Skeletal muscle satellite cell (primary cell): Measurements from ENCODE around the gene CFAP100.

Source experiments
- H3K27me3 ChIP-seq: 2 replicates; pipeline ENCODE4 v1.7.0; 2013; ENCODE audit warnings: low read length; ENCODE audit not compliant: control insufficient read depth, insufficient read depth
- H3K36me3 ChIP-seq: 2 replicates; pipeline ENCODE4 v1.7.0; 2013; ENCODE audit warnings: mild to moderate bottlenecking, control low read depth, low read length; ENCODE audit not compliant: insufficient read depth
- H3K4me1 ChIP-seq: 2 replicates; pipeline ENCODE4 v1.7.0; 2013; ENCODE audit warnings: low read length; ENCODE audit not compliant: control insufficient read depth, insufficient read depth
- H3K4me2 ChIP-seq: 2 replicates; pipeline ENCODE4 v1.7.0; 2013; ENCODE audit warnings: mild to moderate bottlenecking, low read length
- H3K4me3 ChIP-seq: 2 replicates; pipeline ENCODE4 v1.7.0; 2013; ENCODE audit warnings: low read length
- H3K9ac ChIP-seq: 2 replicates; pipeline ENCODE4 v1.7.0; 2013; ENCODE audit warnings: mild to moderate bottlenecking, low read depth, low read length, moderate library complexity
- H3K9me3 ChIP-seq: replicated peaks from 2 replicates; pipeline ENCODE4 v1.7.0; 2013; ENCODE audit warnings: mild to moderate bottlenecking, control low read depth, low read length

CFAP100 gene

GRCh38 chr3:126484148-126484547 lies 89.4 kb downstream of the CFAP100 start:
- Histone ChIP-seq H3K4me2 (no peak overlapping the region), H3K4me1 (peaks cover 13% of the 10 kb centered on the region), H3K36me3 (no peaks in the 10 kb centered on the region), H3K9ac (no peak overlapping the region), H3K27me3 (peaks cover 8% of the 10 kb centered on the region), H3K4me3 (no peak overlapping the region), H3K9me3 (no peaks in the 10 kb centered on the region)

GRCh38 chr3:126484662-126485061 lies 90.0 kb downstream of the CFAP100 start:
- Histone ChIP-seq H3K4me3 (no peak overlapping the region), H3K4me1 (peaks cover 13% of the 10 kb centered on the region), H3K9ac (no peak overlapping the region), H3K4me2 (no peak overlapping the region), H3K9me3 (no peaks in the 10 kb centered on the region), H3K36me3 (no peaks in the 10 kb centered on the region), H3K27me3 (peaks cover 13% of the 10 kb centered on the region)

GRCh38 chr3:126485176-126485897 lies 90.6 kb downstream of the CFAP100 start:
- Histone ChIP-seq H3K9ac (no peak overlapping the region), H3K9me3 (no peaks in the 10 kb centered on the region), H3K36me3 (no peaks in the 10 kb centered on the region), H3K27me3 (peaks cover 18% of the 10 kb centered on the region), H3K4me1 (peaks cover 13% of the 10 kb centered on the region), H3K4me2 (no peak overlapping the region), H3K4me3 (no peak overlapping the region)

- Histone ChIP-seq H3K9me3 (no peaks in the 10 kb centered on the region), H3K27me3 (peaks cover 25% of the 10 kb centered on the region), H3K9ac (no peak overlapping the region), H3K4me2 (no peak overlapping the region), H3K4me3 (no peak overlapping the region), H3K4me1 (peaks cover 13% of the 10 kb centered on the region), H3K36me3 (no peaks in the 10 kb centered on the region)
These were observed 91.2 kb downstream of the CFAP100 start for GRCh38 chr3:126485956-126486355.
